Stimulated activated CD4-positive, alpha-beta T cell treated with anti-CD3 and anti-CD28 coated beads, TNF-alpha, amount 100 ng/mL, for 48 hours (primary cell): Measurements from ENCODE around the gene PGAP6.
"Not testable (repeated sequence)": the region's sequence is repeated elsewhere in the genome, so short reads cannot be mapped to it uniquely, and the experiment has no call there.

Experiments used
- DNase-seq, 3 donors: peaks; one replicate each; pipeline ENCODE4 v3.0.0-alpha.2; 2020; ENCODE audit warnings: low read depth in 3 of 3

The PGAP6 gene

DNA sequence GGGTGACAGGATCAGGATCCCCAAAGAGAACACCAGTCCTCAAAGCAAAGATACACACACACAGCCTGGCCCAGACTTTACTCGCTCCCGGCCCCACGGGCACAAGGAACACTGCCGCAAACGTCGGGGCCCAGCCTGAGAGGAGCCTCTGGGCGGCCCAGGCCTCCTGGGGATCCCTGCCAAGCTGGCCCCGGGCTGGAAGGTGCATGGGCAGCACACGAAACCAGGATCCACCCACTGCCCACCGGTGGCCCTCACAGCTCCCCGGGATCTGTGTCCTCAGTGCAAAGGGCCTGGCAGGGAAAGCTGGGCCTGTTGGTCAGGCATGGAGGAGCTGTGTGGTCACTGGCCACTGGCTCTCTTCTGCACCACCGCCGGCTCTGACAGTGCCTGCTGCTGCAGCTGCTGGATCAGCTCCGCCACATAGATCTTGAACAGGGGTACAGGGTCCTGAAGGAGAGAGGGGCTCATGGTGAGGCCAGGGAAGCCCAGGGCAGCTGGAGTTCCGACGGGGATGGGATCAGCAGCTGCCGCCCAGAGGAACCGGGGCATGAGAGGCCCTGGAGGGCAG, 14.4 kb downstream of the PGAP6 start:
- DNase-seq = no peak

DNA sequence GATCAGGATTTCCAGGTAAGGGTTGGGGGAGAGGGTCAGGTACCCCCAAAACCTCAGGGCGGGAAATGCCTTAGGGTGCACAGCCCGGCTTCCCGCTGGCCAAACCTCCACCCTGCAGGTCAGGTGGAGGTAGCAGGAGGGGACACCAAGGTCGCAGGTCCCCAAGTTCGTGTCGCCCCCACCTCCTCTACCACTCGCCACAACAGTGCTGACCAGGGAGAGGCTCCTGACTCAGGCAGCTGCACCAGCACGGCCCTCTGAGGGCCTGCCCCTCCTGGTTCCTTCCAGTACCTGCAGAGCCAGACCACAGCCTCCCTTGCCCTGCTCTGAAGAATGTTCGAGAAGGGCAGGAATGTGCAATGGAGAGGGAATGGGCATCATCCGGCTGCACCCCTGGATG, 15.3 kb downstream of the PGAP6 start:
- no peak for DNase-seq

DNA sequence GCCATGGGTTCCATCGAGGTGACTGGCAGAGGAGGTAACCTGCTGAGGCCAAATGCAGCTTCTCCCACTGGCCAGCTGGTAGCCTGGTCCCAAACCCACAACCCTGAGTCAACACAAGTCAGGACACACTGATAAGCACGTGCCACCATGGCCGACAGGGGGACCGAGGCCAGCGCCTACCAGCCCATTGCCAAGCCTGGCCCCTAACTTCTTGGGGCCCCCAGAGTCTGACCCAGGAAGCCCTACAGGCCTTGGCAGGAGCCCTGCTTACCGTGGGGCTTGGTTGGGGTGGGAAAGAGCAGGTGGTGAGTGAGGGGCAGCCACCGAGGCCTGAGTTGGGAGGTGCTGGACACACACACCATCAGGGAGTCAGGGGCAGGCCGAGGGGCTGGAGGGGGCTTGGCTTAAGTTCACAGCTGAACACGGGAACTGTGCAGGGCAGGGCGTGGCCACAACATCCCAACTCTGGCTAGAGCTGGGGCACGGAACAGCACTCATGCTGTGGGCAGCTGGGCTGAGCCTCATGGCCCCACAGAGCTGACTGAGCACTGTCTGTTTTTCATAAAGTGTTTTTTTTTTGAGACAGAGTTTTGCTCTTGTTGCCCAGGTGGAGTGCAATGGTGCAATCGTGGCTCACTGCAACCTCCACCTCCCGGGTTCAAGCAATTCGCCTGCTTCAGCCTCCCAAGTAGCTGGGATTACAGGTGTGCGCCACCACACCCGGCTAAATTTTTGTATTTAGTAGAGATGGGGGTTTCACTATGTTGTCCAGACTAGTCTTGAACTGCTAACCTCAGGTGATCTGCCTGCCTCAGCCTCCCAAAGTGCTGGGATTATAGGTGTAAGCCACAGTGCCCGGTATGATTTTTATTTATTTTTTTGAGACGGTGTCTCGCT, 16.9 kb downstream of the PGAP6 start:
- no peak for DNase-seq

DNA sequence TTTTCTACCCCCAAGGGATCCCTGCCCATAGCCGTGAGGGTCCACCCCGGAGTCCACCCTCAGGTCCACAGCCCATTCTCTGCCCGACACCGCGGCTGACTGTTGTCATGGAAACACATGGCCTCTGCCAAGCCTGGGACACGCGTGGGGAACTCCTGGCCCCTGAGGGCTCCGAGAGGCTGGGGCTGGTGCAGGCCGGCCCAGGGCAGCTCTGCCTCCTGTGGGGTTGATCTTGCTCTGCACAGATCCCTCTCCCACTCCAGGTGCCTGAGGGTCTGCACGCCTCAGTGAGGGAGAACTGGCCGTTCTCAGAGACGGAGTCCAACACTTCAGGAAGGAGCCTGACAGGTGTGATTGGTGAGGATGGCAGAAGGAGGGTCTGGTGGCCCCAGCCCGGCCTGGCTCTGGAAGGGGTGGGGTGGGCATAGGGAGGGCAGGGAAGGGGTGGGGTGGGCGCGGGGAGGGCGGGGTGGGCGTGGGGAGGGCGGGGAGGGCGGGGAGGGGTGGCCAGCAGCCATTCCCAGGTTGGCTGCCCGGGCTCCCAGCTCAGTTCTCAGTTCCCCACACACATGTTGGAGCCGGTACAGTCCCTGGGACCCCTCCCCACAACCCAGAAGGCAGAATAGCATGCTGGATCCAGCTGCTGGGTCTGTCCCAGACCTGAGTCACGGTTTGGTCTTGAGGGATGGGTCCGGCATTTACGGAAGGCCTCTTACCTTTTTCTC, 17.9 kb downstream of the PGAP6 start:
- DNase-seq = no peak

DNA sequence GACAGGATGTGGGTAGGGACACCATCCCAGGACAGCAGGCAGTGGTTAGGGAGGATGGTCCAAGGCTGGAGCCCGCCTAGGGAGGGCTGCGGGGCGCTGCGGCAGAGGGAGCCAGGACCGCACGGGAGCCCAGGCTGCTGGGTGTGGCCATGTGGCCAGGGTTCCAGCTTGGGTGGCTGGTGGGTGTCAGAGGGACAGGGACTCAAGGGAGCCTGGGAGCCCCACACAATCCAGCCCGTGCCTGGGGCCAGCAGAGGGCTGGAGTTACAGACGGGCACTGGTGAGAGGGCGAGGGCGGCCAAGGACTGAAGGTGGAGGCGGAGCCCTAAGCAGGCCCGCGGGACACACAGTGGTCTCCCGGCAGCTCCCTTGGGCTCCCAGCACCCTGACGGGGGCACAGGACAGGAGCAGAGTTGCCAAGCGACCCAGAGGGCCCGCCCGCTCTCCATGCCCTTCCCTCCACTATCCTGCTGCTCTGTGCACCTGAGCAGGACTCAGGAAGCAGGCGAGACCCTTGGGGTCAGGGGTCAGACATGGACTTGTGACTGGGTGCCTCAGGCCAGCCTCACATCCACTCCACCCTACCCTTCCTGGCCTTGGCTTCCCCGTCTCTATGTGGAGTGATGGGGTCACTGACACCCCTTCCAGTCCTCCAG, 18.5 kb downstream of the PGAP6 start:
- DNase-seq = no peak

DNA sequence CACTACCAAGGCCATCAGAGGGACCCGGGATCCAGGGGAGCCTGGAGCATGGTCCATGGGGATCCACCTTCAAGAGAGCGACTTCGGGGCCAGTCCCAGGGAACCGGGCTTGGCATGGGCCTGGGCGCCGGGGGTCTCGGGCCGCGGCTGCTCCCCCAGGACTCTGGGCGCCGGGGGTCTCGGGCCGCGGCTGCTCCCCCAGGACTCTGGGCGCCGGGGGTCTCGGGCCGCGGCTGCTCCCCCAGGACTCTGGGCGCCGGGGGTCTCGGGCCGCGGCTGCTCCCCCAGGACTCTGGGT, 19.1 kb downstream of the PGAP6 start:
- DNase-seq = not testable (repeated sequence)

DNA sequence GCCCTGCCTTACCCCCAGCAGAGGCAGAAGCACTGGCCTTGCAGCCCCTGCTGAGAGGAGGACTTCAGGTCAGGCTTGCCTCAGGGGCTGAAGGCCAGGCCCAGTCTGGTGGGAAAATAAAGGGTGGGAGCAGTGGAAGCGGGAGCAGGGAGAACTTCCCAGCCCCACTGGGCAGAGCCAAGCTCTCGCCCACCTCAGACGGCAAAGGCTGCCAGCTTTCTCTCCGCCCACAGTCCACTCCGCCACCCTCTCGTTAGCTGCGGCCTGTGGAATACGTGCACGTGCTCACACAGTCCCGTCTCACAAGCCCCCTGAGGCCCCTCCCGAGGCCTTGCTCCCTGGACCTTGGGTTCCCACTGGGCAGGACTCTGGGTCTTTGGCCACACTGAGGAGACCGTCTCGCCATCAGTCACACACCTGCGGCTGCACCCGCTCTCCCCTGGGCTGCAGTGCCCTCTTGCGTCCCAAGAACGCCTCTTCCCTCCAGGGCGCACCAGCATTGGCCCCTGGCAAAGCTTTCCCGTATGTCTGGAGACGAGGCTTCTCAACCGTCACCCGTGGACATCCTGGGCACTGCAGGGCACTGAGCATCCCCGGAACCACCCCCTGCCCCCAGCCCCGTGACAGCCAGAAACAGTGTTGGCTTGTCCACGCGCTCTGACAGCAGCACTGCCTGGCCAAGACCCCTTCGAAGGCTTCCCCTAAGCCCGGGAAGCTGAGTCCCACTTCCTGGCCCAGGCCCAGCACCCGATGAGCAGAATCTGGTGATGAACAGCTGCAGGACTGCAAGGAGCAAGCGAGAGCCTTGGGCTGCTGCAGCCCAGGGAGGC, 19.7 kb downstream of the PGAP6 start:
- peak; percentile 52 to 68 (median 65) for DNase-seq

DNA sequence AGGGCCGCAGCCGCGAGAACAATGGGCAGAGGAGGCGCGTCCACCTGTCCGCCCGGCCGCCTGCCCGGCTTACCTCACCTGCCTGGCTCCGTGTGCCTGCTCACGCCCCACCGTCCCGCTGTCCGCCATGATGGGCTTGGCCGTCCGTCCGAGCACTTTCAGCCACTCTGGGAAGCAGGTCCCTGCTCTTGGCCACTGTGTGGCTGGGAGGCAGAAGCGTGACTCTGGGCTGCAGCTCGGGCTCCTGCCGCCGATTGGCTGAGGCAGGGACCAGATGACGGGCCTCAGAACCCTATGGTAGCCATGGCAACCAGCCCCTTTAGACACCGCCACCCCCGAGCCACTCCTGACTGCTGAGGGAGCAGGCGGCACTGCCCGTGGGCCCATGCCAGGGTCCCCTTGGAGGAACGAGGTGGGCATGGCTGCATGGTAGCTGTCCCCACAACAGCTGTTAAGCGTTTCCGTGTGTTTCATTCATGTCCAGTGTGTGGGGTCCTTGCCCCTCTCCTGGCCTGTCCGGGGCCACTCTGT, 20.4 kb downstream of the PGAP6 start:
- DNase-seq = no peak

DNA sequence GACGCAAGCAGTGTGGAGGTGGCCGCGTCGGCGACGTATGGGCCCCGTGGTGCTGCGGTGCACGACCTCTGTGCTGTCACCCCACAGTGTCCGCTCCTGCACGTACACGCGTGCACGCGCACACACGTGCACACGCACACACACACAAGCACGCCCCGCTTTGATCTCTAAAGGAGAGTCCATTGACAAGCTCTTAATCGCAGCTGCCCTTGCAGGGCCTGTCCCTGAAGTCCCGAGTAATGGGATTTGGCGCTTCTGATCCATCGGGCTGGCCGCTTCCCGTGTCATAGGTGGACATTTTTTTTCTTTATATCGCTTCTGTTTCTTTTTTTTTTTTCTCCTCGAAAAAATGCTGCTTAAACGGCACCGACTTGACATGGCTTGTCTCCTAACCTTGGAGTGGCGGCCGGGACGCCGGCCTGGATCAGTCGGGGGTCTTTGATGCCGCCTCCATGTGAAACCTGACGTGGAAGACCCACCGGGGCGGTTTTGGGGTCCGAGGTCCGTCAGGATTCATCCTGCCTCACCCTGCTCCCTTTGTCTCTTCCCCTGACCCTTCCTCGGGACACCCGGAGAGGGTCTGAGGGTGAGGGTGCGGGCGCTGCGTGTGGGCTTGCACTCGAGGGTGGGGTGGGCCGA, 21.0 kb downstream of the PGAP6 start:
- no peak for DNase-seq

DNA sequence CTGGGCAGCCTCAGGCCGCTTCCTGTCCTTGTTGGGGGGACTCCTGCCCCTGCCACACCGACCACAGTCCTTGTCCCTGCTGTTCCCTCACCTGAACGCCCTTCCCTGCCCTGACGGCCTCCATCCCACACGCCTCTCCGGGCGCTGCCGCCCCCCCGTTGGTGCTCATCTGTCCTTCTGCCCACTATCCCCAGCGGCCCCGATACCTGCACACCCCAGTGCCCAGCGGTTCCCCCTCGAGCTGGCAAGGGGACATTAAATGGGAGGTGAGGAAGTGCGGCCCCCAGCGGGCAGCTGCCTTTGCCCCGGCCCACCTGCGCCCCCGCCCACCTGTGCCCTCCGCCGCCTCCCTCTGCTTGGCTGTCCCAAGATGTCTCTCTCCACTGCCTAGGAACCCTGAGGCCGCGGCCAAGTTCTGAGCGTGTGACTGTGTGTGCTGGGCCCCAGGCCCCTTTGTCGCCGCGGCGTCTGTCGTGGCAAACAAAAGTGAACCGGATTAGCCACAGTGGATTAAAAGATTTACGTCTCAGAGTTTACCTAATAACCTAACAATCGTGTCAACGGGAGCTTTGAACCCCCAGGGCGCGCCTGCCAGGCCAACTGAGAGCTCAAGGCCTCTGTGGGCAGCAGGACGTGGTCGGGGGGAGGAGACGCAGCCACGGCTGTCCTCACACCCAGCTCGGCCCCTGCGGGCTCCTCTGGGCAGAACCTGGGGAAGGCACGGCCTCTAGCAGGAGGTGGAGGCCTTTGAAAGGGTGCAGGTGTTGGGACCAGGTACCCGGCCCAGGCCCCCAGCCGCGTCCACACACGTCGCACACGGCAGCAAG, 21.7 kb downstream of the PGAP6 start:
- DNase-seq = no peak

DNA sequence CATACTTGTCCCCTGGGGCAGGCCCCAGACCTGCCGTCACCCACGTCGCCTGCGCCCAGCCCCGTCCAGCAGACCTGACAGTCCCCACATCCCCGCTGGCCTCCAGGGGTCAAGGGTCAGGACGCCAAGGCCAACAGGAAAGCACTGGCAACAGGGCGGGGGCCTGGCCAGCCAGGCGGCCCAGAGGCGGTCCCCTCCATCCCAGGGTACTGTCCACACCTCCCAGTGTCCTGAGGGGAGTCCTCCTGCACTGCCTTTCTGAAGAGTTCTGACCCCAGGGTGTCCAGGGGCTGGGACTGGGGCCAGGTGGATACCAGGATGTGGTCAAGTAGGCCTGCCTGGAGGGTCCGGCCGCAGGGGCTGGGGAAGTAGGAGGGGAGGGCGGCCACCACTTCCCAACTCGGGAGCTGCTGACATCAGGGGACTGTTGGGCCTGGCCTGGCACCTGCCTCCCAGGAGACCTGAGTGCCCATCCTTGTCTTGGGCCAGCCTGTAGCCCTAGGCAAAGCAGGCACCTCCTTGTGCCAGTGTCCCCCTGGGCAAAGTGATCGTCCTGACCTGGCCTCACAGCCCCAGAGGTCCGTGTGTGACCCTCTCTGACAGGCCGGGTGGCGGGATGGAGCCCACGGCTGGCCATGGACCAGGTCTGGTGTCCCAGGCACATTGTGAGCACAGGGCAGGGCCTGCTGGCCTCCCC, 22.6 kb downstream of the PGAP6 start:
- DNase-seq = no peak

DNA sequence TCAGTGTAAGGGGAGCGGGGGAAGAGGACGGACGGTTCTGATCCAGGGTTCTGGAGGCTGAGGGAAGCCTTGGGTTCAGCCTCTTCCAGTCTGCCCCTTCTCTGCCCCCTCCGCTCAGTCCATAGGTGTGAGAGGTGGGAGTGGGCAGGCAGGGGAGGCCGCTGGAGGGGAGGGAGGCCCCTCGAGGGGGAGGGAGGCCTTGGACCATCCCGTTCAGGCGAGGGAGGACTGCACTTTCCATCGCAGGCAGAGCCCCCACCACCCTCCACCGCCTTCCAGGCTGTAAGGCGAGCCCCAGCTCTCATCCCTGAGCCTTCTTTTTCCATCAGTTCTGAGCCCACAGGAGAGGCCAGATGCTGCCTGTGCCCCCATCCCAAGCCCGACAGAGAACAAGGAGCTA, 25.0 kb downstream of the PGAP6 start:
- no peak for DNase-seq

DNA sequence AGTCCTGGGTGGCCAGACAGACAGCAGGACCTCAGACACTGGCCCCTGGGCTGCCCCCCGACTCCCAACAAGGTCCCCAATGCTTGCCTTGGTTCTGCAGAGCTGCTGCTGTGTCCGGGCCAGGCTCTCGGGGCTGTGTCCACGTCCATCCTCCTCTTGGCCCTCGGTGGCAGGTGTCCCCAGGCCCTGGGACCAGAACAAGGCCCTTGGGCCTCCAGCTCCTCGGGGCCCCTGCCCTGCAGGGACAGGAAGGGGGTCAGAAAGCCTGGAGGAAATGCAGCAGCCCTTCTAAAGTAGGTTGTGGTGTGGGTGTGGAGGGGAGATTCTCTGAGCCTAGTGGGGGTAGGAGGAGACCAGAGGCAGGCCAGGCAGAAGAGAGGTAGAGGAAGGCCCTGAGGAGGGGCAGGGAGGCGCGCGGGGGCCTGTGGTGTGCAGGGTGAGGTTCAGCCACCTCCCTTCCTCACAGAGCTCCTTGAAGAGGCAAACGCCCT, 26.8 kb downstream of the PGAP6 start:
- DNase-seq = no peak

DNA sequence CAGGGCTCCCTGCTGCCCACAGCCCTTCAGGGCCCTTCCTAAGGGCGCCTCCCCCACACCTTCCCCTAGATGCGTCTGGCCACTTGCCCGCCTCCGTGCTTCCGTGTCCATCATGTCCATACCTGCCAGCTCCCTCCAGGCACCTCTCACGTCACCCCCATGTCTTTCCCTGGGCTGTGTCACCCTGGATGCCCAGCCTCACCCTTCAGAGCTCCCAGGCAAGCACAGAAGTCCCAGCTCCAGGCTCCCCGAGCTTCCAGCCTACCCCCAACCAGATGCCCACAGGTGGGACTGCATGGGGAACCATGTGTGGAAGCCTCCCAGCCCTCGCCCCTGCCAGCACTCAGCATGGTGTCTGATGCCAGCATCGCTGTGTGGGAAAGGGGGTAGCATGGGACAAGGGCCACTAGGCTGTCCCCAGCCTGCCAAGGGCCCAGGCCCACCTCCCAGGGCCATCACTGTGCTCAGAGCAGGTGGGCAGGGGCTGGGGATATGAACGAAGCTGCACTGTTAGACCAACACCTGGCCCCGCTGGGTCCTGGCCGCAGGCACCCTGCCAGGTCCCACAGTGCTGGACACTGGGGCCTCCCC, 27.4 kb downstream of the PGAP6 start:
- no peak for DNase-seq

DNA sequence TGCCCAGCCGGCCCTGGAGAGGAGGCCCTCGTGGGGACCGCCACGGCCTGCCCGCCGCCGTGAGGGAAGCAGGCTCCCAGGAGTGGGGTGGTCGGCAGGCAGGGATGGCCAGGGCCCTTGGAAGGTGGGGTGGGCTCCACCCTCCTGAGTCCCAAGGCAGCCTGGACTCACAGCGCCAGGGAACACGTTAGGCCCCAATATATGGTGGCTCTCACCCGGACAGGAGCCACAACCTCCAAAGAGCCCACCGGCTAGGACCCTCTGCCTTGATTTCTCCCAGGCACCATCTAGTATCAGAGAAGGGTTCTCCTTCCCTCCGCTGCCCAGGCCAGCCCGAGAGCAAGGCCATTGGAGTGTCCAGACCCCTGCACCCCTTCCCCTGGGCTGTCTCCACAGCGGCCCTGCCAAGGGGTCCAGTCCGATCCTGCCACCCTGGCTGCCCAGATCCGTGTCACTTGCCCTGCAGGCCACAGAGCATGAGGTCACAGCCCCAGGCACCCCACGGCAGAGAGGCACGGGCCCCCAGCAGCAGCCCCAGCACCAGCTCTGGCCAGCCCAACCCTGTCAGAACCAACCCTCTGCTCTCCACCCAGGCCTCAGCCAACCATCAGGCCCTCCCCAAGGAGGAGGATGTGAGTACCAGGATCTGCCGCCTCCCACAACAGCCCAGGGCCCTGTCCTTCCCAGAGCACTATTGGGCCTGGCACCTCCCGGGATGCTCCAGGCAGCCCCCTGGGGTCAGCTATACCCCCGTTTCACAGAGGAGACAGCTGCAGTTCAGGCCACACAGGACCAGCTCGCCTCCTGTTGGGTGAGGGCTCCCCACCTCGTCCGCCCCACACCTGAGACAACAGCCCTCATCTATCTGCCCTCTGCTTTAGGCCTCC, 28.1 kb downstream of the PGAP6 start:
- DNase-seq = no peak

DNA sequence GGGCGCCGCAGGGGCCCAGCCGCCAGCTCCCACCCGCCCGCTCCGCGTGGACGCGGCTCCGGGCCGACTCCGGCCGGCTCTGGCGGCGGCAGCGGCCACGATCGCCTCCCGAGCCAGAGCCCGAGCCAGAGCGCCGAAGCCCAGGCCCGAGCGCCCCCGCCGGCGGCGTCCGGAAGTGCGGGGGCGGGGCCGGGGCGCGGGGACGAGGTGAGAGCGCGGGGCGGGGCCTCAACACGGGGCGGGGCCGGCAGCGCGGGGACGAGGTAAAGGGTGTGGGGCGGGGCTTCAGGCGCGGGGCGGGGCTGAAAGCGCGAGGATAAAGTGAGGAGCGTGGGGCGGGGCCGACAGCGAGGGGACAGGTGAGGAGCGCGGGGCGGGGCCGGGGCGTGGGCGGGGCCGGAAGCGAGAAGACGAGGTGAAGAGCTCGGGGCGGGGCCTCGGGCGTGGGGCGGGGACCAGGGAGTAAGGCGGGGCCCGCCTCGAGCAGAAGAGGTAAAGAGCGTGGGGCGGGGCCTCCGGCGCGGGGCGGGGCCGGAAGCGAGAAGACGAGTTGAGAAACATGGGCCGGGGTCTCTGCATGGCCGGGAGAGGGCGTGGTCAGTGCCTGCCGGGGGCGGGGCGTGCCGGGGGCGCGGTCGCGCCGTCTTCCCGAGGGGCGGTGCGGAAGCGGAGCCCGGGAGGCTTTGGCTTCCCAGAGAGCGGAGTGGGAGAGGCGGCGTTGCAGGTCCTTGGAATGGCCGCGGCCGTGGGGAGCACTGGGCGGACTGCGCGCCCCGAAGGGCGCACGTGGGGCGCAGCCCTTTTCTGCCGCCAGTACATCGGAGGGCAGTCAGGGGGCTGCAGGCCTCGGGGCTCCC, 29.0 kb downstream of the PGAP6 start, which contains the start of gene AXIN1:
TSS of gene AXIN1 (minus strand) at position 177 of the 857 bp plus-strand sequence. CDS start 5,698 bp downstream, outside the sequence.
- peak; percentile 100 for DNase-seq
